Kasumi-1 (cell line): ENCODE data around the gene AMMECR1.

Experiments
- DNase-seq, 2 experiments: peaks; one replicate each; lab custom pipeline; 2025; lab: John Stamatoyannopoulos, UW

Gene AMMECR1

DNA sequence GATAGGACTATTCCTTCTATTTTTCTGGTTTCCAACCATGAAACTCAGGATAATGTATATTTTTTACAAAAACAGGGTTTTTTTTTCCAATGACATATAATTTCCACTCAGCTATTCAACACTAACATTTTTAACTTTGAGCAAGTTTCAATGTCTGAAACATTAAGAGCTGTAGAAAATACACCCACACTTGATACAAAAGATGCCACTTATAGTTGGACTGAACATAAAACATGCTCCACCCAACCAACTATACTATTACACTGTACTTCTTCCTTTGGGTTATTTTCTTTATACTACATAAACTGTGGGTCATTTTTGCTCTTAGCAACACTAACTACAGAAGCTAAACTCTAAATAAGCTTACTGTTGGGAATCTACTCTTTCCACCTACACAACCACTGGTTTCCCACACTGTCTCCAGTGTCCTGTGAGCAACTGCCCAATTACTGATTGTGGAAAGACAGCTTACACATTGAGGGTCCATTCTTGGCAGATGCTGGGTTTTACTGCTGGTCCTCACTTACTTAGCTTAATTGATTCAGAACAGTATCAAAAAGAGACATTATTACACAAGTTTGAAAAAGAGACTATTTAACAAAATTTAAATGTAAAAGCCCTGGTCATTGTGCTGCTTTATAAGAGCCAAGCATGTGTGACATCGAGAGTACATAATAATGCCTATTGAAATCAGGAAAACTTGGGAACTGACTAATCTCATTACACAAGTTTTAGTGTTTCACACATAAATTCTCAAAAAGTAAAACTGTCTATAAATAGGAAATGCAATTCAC, 6.3 kb downstream of the AMMECR1 start:
- DNase-seq: no peak

DNA sequence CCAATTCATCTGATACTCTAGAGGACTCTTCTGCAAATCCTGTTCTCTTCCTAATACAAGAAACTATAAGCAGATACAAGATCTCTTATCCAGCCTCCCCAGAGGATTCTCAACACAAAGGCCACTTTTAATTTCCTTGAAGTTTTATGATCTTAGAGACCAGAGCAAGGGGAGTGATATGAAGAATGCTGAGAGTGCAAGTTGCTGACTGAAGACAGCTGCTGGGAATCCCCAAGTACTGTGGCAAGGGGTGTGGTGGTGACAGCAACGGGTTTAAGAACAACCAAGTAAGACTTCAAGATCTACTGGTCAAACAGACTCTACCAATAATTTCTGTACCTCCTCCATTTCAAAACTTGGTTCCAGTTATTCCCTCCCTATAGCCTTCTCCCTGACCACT, 7.0 kb downstream of the AMMECR1 start:
- no peak for DNase-seq

DNA sequence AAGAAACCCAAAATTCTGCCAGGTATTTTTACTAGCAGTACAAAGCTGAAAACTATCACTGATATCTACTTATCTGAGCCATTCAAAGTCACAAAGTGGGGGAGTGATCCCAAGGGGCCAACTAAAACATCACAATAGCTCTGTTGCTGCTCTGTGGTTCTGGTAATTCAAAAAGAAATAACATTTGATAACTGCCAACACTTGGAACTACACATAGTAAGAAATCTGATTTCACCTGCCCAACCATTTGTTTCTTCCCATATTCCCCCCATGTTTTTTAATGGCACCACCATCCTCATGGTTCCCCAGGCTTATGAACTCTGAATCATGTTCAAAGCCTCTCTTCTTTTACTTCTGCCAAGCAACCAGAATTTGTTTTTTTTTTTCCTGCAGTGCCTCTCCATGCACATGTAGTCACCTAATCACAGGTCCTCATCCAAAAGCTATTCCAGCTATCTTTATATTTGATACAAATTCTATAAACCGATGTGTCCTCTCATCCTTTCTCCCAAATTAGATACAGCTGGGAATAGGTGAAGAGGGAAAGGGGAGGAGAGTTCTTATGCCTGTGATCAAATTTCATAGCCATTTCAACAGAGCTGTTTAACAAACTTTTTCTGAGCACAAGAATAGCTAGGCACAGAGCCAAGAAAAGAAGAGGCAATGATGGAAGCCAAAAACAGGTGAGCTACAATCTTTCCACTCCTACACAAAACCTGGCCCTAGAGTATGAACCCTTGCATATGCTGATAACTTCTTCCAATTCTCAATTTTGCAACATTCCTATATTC, 7.7 kb downstream of the AMMECR1 start:
- no peak for DNase-seq

DNA sequence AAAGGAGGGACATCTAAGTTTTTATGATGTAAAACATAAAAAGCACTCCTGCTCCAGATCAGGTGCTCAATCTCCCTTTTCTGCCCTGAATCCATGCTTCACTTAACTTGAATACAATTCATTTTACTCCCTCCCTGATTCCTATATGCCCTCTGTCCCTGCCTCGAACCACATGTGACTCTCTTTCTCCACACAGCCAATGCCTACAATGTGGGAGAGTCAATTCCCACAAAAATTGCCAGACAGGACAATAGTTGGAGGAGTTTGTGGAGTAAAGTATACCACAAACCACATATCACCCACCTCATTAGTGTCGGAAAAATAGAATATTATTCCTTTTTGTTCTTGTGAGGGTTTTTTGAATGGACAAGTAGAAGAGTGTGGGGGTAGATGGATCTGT, 9.7 kb downstream of the AMMECR1 start:
- no peak for DNase-seq

DNA sequence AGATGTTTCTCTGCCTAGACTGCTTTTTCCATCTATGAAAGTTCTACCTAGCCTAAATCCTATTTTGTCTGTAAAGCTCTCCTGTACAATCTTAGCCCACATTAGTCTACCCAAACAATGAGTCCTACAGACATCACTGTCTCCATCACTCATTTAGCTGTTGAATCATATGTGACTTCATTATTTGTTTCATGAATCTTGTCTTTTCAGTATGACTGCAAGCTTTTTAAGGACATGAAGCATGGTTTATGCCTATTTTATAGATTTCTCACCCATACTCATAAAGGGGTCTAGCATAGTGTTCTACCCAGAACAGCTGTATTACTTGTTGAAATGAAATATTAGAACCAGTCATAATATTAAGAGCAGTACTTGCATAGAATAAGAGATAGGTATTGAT, 13.0 kb downstream of the AMMECR1 start:
- no peak for DNase-seq

DNA sequence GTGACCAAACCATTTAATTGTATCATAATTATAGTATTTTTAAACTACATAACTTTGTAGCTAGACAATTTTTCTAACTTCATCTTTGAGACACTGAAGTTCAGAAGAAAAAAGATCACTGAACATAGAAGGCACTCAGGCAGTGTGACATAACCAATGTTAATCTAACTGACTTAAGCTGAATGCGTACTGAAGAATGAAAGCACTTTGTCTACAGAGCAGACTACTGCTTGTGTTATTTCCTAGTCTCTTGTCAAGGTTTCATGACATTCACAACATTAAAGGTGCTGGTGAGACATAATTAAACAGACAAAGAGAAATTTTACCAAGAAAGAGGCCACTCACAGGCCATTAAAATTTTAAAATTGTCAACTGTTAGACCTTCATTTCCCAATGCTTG, 13.5 kb downstream of the AMMECR1 start:
- DNase-seq: no peak

DNA sequence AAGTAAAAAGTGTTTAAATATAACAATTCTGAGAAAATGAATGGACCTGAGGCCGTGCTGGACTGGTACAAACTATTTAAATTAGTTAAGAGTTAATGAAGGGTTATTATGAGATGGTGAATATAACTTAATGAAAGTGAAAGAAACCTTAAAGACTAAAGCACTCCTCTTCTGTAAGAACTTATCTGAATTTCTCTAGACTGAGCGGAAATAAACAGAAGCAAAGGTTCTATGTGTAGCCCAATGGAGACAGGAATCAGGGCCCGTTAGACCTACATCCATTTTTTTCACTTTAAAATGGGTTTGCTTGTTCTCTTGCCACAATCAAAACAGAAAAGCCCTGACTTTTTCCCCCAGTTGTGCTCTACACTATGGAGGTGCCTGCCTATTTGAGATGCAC, 14.9 kb downstream of the AMMECR1 start:
- DNase-seq: no peak

DNA sequence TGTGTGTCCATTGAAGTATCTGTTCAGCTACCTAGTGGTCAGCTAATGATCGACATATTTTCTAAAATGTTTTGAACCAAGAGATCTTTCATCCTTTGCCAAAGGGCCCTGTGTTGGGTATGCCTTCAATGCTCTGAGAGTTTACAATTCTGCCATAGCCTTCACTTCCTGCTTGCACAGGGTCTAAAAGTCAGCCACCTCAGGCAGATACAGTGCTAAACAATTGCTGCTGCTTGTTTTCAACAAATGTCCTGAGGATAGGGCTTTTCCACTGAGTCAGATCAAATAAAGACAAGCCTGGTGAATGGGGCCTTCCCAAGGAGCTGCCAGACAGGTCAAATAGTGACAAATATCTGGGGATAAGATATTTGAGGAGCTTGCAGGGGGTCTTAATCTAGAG, 16.7 kb downstream of the AMMECR1 start:
- DNase-seq: no peak

DNA sequence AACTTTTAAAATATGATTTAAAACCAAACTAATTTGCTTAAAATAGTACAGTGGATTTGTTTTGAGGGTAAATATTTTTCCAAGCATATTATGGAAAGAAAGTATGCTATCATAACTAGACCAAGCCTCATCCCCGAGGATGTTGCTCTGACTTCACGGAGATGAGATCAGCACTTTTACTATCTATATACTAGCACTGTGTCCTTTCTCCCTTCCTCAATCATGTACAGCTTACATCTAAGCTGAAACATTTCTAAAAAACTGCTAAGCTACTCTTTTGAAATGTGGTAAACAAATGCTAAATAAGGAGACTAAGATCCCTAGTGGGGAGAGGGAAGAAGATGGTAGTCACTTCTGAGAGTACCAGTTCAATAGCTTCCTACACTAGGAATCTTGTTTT, 23.8 kb downstream of the AMMECR1 start:
- DNase-seq: no peak

DNA sequence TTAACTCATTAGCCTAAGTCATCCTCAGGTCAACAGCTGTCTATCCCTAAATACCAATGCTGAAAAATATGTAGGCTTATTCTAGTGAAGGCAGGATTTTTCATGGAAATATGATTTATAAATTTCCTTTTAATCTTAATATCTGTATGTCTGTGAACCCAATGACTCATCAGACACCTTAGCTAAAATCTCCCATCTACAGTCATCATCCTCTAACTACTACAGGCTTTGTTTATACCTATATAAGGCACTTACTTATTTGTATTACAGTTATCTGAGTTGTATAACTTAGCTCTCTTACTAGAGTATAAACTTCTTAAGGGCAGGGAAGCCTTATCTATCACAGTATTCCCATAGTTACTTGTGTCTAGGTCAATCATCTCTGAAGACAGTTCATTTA, 24.2 kb downstream of the AMMECR1 start:
- no peak for DNase-seq

DNA sequence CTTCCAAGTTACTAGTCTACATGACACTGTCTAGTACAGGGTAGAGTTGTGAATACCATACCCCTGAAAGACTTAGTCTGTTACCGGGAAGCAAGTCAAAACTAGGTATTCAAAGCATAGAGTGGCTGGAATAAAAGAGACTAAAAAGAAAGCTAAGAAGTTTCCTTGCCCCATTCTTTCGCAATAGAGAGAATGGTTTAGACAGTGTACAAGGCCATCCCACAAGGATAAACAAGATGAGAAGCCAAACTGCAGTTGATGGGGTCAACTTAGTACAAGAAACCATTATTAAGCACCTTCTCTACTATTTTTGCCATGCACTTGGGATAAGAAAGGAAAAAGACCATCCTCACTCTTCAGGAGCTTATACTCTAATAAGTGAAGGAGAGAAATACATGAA, 30.3 kb downstream of the AMMECR1 start:
- DNase-seq: no peak

DNA sequence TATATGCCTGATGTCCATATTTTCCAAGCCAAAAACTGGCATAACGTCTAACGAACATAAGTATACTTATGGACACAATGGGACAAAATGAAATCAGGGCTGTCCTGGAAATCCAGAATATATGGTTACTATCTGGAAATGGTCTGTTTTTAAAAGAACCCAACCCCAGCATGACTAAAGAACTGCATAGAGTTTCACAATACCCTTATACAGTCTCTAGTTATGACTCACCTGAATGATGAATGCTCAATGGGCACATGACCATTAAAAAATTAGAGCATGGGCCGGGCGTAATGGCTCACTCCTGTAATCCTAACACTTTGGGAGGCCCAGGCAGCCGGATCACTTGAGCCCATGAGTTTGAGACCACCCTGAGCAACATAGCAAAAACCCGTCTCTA, 31.8 kb downstream of the AMMECR1 start:
- no peak for DNase-seq

DNA sequence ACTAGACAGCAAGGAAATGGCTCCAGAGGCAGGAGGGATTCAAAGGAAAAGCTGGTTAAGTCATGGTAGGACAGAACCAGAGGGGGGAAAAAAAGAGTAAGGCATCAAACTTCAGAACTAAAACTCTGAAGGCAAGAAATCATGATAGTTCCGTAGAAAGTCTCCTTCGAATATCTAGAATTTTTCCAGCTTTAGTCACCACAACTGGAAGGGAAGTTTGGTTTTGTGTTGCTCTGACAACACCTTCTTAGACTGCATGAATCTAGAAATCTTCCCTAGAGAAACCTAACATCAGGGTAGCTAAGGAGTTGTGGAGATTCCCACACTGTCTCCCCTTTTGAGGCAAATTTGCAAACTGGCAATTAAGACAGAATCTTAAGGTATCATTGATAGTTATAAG, 33.7 kb downstream of the AMMECR1 start:
- no peak for DNase-seq

DNA sequence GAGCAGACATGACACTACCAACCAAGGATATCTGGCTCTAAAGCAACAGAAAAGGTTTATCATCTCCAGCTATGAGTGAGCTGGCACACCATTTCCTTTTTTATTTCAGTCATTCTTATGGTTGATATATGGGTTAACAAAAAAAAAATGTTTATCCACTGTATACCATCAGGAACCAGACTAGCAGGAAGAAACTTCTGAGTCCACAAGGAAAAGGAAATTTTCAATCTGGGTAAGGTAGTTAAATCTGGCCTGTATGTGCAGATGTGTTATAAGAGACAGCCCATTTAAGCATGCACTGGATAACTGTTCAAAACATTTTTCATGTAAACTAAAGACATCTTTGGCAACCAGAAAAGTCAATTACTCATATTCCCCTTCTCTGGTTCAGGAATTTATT, 35.0 kb downstream of the AMMECR1 start:
- DNase-seq: no peak

DNA sequence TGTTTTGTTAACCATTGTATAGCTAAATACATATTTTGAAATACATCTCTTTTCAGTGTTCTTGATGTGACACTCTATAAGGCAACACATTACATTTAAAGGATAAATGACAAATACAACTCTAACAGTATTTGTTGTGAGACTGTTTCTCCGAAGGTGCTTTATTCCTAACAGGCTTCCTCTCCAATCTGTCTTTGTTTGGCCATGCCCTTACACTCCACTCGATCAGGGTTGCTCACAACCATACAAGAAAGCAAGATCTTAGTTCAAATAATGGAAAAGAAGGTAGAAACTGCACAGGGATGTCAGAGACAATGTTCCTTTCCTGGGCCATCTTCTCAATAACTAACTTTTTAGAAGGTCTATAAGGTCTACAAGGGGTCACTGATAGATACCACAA, 36.5 kb downstream of the AMMECR1 start:
- no peak for DNase-seq

DNA sequence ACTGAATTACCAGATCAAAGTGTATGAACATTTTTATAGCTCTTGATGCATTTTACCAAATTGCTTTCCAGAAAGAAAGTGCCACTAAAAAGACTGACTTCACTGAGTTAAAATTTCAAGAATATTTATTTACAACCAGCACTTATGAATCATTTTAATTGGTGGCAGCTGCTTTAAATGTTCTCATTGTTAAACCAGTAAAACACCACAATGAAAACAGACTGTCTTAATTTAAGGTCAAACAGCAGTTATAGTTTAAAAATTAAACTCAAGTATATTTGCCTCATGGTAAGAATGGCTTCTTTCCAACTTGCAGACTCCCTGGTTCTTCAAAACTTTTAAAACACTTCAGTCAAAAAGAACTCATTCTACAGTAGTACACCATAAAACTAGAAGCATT, 36.9 kb downstream of the AMMECR1 start:
- DNase-seq: no peak

DNA sequence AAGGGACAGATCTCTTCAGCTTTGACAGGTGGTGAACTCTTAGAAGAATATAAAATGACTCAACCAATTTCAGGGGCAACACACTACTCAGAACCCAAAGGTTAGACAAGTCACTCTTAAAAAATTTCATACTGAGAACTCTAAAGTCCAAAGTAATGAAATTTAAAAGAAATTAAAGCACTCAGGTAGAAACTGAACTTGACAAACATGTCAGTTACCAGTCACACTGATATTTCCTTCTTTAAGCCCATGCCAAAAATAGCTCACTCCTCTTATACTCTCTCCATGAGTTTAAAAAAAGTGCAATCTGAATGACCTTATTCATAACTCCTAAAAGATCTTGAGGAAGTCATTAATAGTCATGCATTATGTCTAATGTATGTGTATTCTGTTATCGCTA, 40.3 kb downstream of the AMMECR1 start:
- no peak for DNase-seq

DNA sequence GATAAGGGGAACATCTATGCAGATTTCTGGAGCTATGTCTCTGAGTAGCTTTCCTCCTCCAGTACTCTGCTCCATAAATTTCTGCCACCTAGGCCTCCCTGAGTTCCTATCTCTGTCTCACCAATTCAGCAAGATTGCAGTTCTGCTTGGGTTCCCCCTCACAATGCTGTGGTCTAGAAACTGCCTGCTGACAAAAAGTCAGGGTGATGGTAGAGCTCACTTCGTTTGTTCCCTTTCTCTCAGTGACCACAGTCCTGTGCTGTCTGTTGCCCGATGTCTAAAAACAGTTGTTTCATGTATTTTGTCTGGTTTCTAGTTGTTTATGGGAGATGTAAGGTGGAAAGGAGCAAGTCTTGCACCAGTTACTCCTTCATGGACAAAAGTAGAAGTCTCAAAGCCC, 41.1 kb downstream of the AMMECR1 start:
- peak; percentile 13 to 16 for DNase-seq

DNA sequence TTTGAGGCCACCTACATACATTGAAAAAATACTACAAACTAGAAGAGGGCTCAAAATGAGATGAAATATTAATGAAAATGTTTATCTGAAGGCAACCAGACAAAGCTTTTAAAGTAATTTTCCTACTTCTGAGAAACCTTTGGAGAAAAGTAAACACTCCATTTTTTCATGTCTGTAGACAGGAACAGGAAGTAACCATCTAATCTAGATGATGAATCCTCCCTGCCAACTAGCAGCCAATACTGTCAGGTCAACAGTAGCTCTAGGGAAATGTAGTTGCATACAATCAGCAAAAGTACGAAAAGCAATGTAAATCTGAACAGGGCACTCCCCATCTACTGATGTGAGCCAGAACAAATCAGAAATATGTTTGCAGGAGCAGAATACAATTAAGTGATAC, 49.0 kb downstream of the AMMECR1 start:
- peak in 1 of 2 experiments; percentile 19 for DNase-seq

DNA sequence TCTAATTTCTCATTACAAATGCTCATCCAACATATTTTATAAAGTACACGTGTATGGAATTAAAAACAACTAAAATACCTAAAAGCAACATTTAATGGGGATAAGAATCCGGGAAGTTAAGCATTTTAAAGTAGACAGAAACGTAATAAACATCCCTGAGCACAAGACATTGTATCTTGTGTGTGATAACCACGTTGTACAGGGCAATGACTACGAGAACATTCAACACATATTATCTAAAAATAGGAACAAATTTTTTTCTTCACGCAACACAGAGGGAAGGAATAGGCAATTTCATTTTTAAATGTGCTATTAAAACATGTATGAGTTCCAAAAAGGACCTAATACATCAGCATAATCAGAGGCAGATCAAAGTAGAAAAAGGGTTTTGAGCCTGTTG, 49.5 kb downstream of the AMMECR1 start:
- no peak for DNase-seq

DNA sequence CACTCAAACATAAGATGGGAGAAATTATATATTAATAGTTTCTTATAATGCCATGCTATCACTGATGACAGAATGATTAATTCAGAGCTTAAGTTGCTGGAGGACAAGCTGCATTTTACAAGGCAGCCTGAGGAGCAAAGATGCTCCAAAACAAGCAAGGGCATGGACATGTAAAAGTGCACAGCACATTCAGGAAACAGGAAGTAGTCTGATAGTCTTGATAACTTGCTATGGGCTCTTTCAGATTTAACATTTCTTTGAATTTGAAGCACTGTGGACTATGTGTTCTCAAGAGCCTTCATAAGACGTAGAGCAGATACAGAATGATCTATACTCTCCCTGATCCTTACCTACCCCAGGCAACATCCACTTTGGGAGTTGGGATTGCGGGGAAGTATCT, 50.0 kb downstream of the AMMECR1 start:
- DNase-seq: peak; percentile 9 to 18

DNA sequence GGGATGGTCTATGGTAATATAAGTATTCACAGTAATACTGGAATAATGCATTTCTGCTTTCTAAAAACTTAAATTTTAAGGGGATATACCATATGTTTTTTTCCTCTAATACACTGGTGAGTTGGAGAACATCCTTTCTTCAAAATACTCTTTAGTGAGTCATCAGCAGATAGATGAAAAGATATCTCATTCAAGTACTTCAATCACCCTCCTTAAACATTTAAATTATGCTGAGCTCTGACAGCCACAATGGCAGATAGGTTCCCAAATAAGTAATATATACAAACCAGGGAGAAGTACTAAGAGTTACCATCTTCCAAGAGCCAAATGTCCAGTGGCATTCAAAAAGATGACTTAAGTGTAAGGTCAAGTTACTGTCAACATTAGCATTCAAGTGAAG, 52.2 kb downstream of the AMMECR1 start:
- no peak for DNase-seq

DNA sequence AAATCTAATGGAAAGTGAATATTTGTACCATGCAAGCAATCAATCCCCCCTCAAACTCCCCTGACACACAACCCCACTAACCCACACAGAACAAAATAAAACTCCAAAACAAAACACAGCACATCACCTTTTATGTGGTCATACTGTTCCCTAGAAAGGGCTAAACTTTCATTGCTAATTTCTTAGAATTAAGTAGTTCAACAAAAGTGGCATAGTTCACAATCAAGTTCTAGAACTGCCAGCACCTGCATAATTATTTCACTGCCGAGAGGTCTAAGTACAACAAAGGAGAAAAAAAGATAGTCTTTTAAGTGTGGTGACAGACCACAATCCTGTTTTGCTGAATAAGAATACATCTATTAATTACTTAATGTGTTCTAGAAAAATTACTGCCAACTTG, 58.8 kb downstream of the AMMECR1 start:
- no peak for DNase-seq

DNA sequence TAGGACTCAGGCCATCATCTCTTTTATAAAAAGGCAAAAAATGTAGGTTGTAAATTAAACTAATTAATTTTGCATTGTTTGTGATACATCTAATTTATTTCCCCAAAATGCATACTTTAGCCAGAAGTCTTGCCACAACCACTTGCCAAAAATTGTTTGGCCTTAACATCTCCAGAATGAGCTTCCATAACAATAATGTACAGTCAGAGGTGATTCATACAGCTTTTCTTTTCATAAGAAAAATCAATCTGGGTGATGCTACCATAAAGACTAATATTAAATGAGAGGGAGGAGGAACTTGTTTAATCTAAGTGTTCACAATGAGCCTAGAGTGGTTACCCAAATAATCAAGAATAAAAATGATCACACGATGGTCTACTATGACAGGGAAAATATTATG, 59.3 kb downstream of the AMMECR1 start:
- DNase-seq: no peak
